Measurements from ENCODE around the gene SFXN3.
A peak's percentile ranks its signal among the peaks of the same experiment; 100 is the strongest.

The SFXN3 gene

DNA sequence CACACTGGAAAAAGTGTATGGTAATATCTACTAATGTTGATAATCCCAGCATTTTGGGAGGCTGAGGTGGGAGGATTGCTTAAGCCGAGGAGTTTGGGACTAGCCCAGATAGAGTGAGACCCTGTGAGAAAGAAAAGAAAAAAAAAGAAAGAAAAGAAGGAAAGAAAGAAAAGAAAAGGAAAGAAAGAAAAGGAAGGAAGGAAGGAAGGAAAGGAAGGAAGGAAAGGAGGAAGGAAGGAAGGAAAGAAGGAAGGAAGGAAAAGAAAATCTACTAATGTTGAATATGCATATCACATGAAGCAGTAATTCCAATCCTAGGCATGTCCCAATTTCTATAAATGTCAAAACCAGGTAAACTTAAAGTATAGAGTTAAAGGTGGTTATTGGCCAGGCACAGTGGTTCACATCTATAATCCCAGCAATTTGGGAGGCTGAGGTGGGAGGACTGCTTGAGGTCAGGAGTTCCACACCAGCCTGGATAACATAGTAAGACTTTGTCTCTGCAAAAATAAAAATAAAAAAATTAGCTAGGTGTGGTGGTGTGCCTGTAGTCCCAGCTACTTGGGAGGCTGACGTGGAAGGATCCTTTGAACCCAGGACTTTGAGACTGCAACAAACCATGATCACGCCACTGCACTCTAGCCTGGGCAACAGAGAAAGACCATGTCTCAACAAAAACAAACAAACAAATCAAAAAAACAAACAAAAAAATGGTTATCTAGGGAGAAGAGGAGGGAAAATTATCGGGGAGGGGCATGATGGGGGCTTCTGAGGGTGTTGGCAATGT lies 25.5 kb downstream of the SFXN3 start:
- DNase-seq (ENCODE audit: low read depth, low spot score): no peak

DNA sequence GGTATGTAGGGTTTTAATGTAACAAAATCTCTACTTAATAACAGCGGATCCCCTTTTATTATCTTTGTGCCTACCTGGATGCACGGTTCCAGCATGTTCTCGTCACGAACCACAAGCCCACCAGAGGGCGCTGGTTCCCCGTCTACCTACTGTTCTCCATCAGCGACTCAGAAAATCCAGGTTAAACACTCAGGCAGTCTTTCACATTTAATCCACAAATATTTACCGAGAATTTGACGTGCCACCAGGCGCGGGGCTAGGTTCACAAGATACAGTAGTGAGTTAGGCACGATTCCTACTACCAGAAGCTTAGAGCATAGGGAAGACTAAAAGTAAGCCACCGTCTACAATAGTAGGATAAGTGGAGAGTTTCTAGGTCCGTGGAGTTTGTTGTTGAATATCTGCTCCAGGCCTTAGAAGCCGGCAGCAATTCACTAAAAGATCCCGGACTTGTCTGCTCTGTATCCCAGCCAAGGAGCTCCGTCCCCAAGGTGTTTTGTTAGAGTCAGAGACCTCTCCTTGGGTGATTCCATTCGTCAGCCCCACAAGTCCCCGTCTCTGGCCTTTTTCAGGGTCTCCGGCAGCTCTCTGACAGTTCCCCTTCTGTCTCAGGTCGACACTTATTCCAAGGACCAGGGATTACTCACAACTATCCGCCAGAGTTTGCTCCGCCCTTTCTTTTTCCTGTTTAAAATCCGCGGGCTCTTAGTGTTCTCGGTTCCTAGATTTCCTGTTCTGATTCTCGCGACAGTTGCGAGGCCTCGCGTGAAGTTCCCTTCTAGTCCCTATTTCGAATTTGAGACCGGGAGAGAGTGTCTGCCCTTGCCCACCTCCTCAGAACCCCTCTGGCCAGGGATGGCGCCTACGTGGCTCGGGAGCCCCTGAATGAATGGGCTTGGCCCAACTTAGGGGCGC lies 29.3 kb downstream of the SFXN3 start:
- DNase-seq (ENCODE audit: low read depth, low spot score): peak; percentile 95

DNA sequence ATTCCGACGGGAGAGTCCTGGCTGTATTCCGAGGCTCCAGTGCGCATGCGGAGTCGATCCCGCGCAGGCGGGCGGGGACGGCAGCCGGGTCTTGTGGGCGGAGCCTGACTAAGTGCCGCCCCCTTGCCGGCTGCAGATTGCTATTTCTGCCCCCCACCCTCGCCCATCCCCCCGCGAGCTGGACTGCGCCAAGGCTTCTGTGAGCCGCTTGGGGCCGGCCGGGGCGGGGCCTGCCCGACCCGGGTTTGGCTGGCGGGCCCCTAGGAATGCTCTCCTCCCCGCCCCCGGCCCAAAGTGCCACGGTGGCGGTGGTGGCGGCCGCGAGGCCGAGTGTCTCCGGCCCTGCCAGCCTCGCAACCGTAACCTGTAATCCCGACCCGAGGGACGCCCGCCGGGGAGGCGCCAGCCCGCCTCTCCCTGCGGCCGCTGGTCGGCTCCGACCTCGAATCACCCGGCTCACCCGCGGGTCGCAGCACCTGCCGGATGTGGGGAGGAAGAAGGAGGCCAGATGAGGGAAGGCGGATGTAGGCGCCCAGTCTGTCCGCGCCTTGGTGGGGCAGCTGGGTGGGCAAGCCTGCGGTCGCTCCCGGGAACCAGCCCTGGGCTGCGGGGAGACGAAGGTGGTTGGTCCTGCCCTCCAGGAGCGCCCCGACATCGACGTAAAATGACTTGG lies 30.1 kb downstream of the SFXN3 start:
- peak; percentile 98 for DNase-seq (ENCODE audit: low read depth, low spot score)

DNA sequence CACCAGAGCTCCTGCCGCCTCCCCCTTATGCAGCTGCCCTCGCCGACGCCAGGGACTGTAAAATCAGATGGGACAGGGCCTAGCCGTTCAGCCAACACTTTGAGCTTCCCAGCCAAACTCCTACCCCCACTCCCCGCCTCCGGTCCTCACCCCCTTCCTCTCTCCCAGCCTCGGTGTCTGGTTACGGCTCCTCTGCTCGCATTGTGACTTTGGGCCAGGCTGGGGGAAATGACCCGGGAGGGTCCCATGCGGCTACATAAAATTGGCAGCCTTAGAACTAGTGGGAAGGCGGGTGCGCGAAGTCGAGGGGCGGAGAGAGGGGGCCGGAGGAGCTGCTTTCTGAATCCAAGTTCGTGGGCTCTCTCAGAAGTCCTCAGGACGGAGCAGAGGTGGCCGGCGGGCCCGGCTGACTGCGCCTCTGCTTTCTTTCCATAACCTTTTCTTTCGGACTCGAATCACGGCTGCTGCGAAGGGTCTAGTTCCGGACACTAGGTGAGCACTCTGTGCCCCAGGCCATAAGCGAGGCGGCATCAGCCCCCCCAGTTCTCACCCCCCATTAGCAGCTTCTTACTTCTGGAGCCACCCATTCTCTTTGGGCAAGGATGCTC lies 30.7 kb downstream of the SFXN3 start, which contains the start of gene KAZALD1:
Gene KAZALD1 (plus strand): TSS at position 366 of the 608 bp plus-strand sequence. CDS start 604 bp downstream, outside the sequence.
- peak; percentile 67 for DNase-seq (ENCODE audit: low read depth, low spot score)

DNA sequence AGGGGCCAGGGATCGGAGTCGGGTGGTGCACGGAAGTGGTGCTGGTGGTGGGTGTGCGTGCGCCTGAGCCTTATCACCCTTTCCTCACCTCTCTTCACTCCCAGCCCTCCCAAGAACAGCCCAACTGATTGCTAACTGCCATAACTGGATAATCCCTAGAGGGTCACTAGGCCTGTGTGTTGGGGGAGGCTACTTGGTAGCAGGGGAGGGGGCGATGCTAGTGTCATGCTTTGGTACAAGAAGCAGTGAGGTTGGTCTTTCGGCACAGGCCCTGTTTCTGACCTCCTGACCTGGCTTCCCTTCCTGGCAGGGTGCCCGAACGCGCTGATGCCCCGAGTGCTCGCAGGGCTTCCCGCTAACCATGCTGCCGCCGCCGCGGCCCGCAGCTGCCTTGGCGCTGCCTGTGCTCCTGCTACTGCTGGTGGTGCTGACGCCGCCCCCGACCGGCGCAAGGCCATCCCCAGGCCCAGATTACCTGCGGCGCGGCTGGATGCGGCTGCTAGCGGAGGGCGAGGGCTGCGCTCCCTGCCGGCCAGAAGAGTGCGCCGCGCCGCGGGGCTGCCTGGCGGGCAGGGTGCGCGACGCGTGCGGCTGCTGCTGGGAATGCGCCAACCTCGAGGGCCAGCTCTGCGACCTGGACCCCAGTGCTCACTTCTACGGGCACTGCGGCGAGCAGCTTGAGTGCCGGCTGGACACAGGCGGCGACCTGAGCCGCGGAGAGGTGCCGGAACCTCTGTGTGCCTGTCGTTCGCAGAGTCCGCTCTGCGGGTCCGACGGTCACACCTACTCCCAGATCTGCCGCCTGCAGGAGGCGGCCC lies 31.4 kb downstream of the SFXN3 start:
- peak; percentile 77 for DNase-seq (ENCODE audit: low read depth, low spot score)

DNA sequence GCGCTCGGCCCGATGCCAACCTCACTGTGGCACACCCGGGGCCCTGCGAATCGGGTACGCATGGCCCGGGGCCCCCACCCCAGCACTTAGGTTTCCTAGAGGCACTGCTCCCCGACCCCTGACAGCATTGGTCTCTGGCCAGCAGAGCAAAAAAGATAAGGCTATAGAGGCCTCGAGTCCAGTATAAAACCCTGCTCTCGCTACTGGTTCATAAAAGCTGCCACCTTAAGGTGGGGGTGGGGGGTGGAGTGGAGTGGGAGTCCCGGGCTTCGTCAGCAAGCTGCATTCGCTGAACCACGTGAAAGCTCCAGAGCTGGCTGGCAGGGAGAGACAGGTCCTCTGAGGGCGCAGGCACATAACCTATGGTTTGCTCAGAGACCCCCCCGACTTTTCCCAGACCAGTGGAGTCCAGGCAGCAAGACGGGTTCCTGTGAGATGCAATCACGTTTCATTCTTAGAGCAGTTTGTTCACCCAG lies 32.1 kb downstream of the SFXN3 start:
- DNase-seq (ENCODE audit: low read depth, low spot score): no peak

DNA sequence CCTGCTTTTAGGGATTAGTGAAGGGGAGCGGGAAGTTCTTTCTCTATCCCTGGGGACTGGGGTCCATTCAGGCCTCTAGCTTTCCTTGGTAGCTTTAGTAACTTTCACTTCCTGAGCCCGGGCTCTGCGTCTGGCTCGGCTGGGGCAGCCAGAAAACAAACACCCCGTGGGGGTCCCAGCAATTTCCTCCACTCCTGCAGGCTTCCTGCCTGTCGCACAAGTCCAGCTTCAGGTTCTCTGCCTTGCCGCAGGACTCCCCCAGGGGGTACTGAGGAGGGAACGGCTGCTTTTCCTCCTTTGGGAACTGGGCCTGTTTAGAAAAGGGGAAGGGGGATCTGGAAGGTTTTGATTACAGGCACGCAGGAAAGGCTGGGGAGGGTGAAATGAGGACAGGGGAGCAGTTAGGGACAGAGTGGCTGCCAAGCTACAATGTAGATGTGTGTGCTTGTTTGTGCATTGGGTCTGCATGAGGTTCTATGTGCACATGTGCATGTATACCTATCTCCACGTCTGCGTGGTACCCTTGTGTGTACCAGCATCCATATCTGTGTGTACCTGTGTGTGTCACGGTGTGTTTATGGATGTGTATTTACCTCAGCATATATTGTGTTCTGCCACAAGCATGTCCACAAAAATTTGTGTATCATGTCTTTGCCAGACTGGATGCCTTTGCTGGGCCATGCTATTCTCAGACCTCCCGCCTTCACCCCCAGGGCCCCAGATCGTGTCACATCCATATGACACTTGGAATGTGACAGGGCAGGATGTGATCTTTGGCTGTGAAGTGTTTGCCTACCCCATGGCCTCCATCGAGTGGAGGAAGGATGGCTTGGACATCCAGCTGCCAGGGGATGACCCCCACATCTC lies 32.7 kb downstream of the SFXN3 start:
- no peak for DNase-seq (ENCODE audit: low read depth, low spot score)

DNA sequence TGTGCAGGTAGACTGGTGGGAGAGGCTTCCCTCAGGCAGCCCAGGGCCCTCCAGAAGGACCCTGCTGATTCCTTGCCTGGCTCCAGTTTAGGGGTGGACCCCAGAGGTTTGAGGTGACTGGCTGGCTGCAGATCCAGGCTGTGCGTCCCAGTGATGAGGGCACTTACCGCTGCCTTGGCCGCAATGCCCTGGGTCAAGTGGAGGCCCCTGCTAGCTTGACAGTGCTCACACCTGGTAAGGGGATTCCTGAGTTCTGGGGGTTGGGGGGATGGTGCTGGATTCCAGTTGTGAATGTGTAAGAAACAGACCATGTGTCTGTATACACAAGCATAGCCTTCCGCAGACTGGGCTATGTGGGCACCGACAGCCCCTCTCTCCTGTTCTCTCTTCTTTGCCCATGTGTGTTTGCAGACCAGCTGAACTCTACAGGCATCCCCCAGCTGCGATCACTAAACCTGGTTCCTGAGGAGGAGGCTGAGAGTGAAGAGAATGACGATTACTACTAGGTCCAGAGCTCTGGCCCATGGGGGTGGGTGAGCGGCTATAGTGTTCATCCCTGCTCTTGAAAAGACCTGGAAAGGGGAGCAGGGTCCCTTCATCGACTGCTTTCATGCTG lies 33.5 kb downstream of the SFXN3 start:
- DNase-seq (ENCODE audit: low read depth, low spot score): no peak

DNA sequence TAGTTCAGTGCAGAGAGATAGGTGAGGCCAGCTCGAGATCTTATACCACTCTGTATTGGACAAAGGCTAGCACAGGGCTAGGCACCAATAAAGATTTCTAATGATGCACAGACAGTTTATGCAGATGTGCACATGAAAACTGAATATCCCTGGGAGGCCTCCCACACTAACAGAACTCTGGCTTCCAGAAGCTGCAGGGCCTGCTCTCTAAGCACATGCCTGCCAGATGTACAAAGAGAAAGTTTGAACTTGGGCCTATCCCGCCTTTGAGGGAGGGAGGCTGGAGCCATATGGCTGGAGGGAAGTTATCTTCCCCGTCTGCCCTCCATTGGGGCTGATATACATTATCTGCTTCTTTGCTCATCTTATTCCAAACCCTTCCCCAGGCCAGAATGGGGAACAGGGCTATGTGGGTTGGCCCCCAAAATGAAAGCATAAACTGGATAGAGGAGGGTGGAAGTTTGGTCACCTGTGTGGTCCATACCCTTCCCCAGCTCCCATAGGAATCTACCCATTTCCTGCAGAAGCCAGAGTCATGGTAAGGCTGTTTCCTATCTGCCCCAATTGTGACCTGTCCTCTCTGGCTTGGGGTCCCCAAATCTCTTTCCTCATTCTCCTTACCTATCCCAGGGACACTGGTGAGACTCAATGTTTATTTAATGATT lies 34.6 kb downstream of the SFXN3 start:
- DNase-seq (ENCODE audit: low read depth, low spot score): no peak

DNA sequence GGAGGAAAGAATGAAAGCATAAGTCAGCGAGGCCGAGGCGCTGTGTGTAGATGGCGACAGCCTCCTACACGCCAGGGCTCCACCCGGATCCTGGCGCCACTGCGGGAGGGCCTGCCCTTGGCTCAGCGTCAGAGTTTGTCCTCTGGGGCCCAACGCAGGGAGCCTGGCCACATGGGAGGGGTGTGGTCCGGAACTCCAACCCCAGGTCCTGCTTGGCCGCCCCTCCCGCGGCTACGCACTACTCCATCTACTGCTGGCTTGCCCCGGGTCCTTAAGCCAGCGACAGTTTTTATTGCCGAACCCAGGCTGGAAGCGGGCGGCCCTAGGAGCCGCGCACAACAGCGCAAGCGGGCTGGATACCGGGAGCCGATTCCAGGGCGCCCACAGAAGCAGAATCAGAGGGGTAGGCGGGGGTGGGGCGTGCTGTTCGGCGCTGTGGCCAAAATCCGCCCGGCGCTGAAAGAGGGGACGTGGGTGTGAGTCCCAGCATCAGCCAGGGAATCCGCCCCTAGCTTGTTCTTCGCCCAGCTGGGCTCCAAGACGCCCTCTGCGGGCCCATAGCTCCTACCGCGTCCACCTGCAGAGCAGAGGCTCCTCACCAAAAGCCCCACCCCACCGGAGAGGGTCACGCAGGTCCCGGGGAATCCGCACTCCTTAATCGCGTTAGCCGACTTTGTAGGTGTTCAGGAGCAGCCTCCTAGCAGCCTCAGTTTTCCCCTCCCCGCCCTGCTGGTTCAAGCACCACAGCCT lies 35.3 kb downstream of the SFXN3 start:
- peak; percentile 76 for DNase-seq (ENCODE audit: low read depth, low spot score)

DNA sequence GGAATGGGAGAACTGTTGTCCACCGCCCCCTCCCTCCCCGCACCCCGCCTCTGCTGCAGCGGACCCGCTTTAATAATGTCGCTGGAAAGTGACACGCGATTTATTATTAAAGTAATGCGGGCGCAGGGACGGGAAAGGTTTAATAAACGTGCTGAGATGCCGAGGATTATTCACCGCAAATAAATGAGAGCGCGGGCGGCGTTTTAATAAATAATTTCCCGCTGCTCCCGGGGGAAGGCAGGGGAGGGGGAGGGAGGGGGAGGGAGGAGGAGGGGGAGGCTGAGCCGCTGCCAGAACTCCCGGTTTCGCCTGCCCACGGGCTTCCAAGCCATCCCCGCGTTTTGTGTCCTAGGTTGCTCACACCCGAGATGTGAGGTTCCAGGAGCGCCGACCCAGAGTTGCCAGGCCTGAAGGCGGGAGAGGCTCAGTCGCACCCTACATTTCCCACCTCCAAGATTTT lies 35.9 kb downstream of the SFXN3 start:
- DNase-seq (ENCODE audit: low read depth, low spot score): no peak

DNA sequence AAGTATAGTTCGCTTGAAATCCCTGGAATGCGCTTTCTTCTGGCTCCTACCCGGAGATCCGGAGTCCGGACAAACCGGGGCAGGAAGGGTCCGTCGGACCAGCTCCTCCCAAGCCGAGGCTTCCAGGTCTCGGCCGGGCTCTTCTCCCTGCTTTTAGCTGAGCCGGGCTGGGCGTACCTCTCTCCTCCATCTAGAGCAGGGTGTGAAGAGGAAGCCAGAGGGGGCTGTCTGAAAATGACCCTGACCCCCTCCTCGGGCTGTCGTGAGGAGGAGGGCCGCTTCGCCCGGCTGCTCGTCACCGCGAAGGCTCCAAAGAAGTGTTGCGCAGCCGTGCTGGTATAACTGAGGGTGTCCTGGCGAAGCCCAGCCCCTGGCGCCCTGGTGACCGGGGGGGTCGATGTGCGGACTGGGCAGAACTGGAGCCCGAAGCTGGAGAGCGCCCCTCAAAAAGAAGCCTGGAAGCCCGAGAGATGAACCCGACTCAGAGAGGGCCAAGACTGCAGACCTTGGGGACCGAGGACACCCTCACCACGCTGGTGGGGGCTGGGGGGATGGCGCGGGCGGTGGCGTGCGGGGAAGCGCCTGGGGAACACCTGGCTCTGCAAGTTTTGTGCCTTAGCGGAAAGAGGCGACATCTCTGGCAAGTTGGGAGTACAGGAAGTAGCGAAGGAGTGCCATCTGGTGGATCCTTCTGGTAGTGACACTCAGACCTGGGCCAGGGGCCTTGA lies 36.5 kb downstream of the SFXN3 start:
- DNase-seq (ENCODE audit: low read depth, low spot score): peak; percentile 91

DNA sequence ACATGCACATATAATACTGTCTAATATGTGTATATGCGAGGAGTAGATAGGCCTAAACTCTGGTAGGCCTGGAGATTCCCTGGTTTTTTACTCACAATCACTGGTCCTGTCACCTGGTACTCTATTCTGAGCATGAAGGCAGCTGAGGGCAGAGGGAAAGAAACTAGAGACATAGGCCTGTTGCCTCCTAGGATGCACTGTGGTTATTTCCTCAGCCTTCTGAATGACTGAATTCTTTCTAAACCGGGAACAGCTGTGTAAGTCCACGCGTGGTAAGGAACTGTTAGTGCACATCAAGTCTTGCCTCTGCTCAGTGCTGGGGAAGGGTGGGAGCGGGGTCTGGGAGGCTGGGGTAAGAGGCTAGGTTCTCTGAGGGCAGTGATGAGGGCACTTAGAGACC lies 38.4 kb downstream of the SFXN3 start:
- DNase-seq (ENCODE audit: low read depth, low spot score): no peak

DNA sequence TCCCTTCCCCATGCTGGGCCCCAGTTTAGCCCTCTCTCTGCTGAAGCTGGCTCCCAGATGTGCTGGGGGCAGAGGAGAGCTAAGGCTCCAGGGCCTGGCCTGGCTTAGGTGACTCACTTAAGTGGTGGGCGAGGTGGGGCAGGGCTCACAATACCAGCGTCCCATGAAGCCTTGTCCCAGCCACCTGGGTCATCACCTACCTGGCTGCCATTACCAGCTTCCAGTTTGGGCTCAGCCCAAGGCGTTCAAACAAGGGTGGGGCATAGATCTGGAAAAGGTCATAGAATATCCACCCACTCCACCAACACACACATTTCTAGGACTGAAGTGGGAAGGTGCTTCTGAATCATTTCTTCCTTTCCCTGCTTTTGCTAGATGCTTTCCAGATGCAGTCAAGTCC lies 39.1 kb downstream of the SFXN3 start:
- no peak for DNase-seq (ENCODE audit: low read depth, low spot score)

DNA sequence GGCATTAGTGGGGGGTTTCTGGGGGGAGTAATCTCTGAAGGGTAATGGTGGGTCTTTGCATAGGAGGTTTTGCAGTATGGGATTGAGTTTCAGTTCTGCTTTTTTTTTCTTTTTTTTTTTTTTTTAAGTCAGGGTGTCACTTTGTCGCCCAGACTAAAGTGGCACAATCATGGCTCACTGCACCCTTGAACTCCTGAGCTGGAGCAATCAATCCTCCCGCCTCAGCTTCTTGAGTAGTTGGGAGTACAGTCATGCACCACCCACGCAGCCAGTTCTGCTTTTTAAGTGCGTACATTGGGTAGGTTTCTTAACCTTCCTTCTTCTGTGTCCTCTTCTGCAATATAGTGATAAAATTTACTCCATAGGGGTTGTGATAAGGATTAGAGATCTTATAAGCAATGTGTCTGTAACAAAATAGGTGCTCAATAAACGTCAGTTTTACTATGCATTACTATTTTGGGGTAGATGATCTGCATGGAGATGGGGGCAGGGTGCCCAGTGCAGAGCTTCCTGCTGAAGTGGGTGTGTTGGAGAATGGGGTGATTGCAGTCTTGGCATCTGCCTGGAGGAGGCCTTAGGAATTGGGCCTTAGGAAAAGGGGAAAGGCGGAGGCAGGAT lies 40.3 kb downstream of the SFXN3 start:
- DNase-seq (ENCODE audit: low read depth, low spot score): no peak

DNA sequence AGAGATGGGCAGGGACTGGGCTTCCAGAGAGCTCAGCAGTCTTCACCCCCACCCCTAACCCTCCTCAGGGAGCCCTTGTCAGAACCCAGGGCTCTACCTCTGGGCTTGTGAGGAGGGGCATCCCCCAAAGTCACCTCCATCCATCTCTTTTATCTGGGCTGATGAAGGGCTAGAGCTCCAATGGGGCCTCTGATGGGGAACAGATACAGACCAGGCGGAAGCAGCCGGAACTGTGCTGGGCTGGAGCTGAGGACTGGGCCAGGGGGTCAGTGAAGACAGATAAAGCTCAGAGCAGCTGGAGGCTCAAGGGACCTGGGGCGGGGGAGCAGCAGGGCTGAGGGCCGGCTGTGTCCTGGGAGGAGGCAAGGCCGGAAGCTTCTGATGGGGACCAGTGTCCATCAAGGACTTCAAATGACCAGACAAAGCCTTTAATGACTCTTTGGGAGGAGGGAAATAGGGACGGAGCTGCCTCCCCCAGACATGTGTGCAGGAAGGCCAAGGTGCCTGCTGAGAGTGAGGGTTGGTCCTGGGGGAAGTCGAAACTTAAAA lies 40.9 kb downstream of the SFXN3 start:
- no peak for DNase-seq (ENCODE audit: low read depth, low spot score)
